ENCODE data around the gene RNF25. TPM values are rescaled to one million over a fixed set of nuclear protein-coding genes. Genes with fewer than 3 reads are reported as not detected.
A peak's percentile ranks its signal among the peaks of the same experiment; 100 is the strongest.

Gene RNF25
- total and polyA plus RNA-seq, 2 of the 4 experiments (the other 2 are of a cell fraction): 56.5 to 78.1 TPM

DNA sequence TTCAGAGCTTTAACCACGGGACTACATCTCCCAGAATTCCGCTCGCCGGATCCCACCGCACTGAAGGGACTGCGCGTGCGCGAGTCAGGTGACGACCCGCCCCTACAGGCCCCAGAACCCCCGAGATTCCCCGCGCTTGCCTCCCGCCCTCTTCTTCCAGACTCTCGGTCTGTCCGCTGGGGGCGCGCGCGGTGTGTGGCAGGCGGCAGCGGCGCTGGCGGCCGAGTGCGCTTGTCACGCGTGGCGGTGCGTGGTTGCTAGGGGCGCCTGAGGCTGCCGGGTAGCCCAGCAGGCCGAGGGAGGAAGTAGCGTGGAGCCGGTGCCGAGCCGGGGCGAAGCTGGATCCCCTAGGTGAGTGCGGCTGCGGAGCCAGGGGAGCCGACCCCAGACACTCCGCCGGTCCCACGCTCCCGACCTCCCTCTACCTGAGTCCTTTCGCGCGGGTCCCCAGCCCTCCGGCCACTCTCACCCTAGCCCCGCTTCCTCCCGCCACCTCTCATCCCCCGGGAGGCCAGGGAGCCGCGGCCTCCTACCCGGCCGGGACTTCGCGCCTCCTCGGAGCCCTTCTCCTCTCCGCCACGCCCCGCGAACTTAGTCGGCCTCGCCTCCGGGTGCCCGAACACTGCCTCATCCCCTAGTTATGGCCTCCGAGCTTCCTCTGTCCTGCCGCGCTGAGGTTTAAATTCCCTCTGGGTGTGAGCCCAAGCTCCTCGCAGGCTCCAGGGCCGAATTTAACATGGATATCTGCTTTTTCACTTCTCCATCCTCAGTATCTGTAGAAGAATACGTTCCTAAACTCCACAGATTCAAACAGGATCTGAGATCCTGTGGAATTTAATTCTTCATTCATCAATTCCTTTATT is 39.1 kb upstream of the RNF25 start, which contains the start of gene TTLL4:
Gene TTLL4 (plus strand): TSS at position 149 of the 863 bp plus-strand sequence. CDS start 26,842 bp downstream, outside the sequence.
- no TSS peak for BruUV-seq (replicated peaks)
- peak within 1 kb of the TSS; percentile 79 for H3K14ac ChIP-seq (replicated peaks; ENCODE audit: low read depth, low read length)
- peak within 1 kb of the TSS; percentile 81 for H3K56ac ChIP-seq (ENCODE audit: extremely low read depth, insufficient read depth, low read length)
- peak within 1 kb of the TSS; percentile 14; the same call in 1 of the 2 replicates for H2BK120ac ChIP-seq (ENCODE audit: low read depth, low read length)
- peak within 1 kb of the TSS; percentile 77 for H3K4ac ChIP-seq (ENCODE audit: low read depth, low read length)
- DNase-seq: peak; percentile 93
- peak within 1 kb of the TSS; percentile 72 for H3K9ac ChIP-seq (ENCODE audit: low read depth, low read length)
- no peaks in the 10 kb centered on the region for H4K20me1 ChIP-seq (ENCODE audit: insufficient read depth, low read length)
- peak within 1 kb of the TSS; percentile 85; the same call in 1 of the 2 replicates for H3K23ac ChIP-seq (ENCODE audit: low read depth, low read length)
- H3K27ac ChIP-seq (ENCODE audit: insufficient read depth, low read length): peak within 1 kb of the TSS; percentile 74
- CTCF ChIA-PET: interaction anchor here (0.5 to 2.0 kb wide), 18 partner anchors 12 to 200 kb away, joined by 3 to 9 read pairs (median 4); partner anchors contain the start of genes RNF25 and STK36
- intact Hi-C loops (cut with micrococcal nuclease): loop anchor here (1.0 to 2.0 kb wide), 2 partner anchors 20 to 136 kb away; no protein-coding TSS in a partner anchor
- peak within 1 kb of the TSS; percentile 34 for H3K18ac ChIP-seq (ENCODE audit: low read depth, low read length)
- peak within 1 kb of the TSS; percentile 67 for H4K5ac ChIP-seq (ENCODE audit: low read depth, low read length)
- no peak within 1 kb of the TSS for H2AK5ac ChIP-seq (ENCODE audit: low read depth, low read length)
- H3K4me3 ChIP-seq (ENCODE audit: insufficient read depth, low read depth, low read length): peak within 1 kb of the TSS; percentile 69
- H2AFZ ChIP-seq (replicated peaks; ENCODE audit: low read length, poor library complexity): peak within 1 kb of the TSS; percentile 92
- H3K4me2 ChIP-seq (ENCODE audit: low read depth, low read length): peak within 1 kb of the TSS; percentile 71
- in situ Hi-C loops (cut with MboI; ENCODE audit: low sequenced_read_pairs): no loop called here
- no peaks in the 10 kb centered on the region for H3K27me3 ChIP-seq (ENCODE audit: control insufficient read depth, insufficient read depth, low read length)
- POLR2A ChIA-PET (ENCODE audit: unreplicated experiment): interaction anchor here (1.2 kb wide), 1 partner anchor 137 kb away, joined by 5 read pairs; no protein-coding TSS in a partner anchor
- H3K9me1 ChIP-seq (ENCODE audit: insufficient read depth, low read length): peaks cover 7% of the 10 kb centered on the region; the same call in 1 of the 2 replicates
- H2AK9ac ChIP-seq (replicated peaks; ENCODE audit: low read depth, low read length, poor library complexity): peak within 1 kb of the TSS; percentile 57
- peak within 1 kb of the TSS; percentile 20; the same call in 1 of the 2 replicates for H4K91ac ChIP-seq (ENCODE audit: insufficient read depth, low read depth, low read length)
- dilution Hi-C loops (cut with HindIII; ENCODE audit: low sequenced_read_pairs, unreplicated experiment): no loop called here
- H3K4me1 ChIP-seq (ENCODE audit: control insufficient read depth, insufficient read depth, low read length): peaks cover 3% of the 10 kb centered on the region
- H4K8ac ChIP-seq (ENCODE audit: low read depth in 2 of 2, low read length in 2 of 2): peak within 1 kb of the TSS; percentile 88 to 97
- no peaks in the 10 kb centered on the region for H3K36me3 ChIP-seq (ENCODE audit: control insufficient read depth, insufficient read depth, low read length)
- 0% methylated on average over 23 of the region's 74 CpGs; no CpG with 5 or more reads in 1 of the 2 experiments for WGBS, 2 experiments (ENCODE audit: extremely low coverage in 2 of 2, insufficient read length in 1 of 2)
- H2BK15ac ChIP-seq (ENCODE audit: low read depth, low read length): 0 out of 3 replicates have a peak within 1 kb of the TSS, but pooled peaks have one; percentile 0
- ATAC-seq (ENCODE audit: low read depth): peak; percentile 98
- peak within 1 kb of the TSS; percentile 64 for H2BK5ac ChIP-seq (ENCODE audit: low read depth, low read length, poor library complexity, severe bottlenecking)
- H3K9me3 ChIP-seq (ENCODE audit: control insufficient read depth, insufficient read depth, low read length): no peaks in the 10 kb centered on the region
- peaks cover 11 to 30% of the 10 kb centered on the region in 2 experiments; a peak in 3 of 4 replicates for H3K79me1 ChIP-seq (ENCODE audit: low read depth in 1 of 2, low read length in 2 of 2)
- H2BK20ac ChIP-seq (ENCODE audit: low read depth, low read length): no peak within 1 kb of the TSS
- TF ChIP-seq POLR2A (IDR thresholded peaks at IDR 0.05; ENCODE audit: low read depth, low read length) (peak; percentile 56), SMC3 (IDR thresholded peaks at IDR 0.05; ENCODE audit: low read depth, low read length) (peak; percentile 38), RCOR1 (IDR thresholded peaks at IDR 0.05; ENCODE audit: insufficient replicate concordance, low read length) (no peak), RFX5 (IDR thresholded peaks at IDR 0.05; ENCODE audit: low read depth, low read length) (0 out of 2 replicates have a peak, but pooled peaks have one; percentile 4), MXI1 (IDR thresholded peaks at IDR 0.05; ENCODE audit: borderline replicate concordance, low read depth, low read length) (peak; percentile 96), BHLHE40 (IDR thresholded peaks at IDR 0.05; ENCODE audit: low read depth, low read length) (peak; percentile 79), MAZ (IDR thresholded peaks at IDR 0.05; ENCODE audit: borderline replicate concordance, low read depth, low read length) (peak; percentile 98), RAD21 (IDR thresholded peaks at IDR 0.05; ENCODE audit: low read length) (peak; percentile 74), CEBPB (IDR thresholded peaks at IDR 0.05; ENCODE audit: low read depth, low read length) (no peak), MAFK (IDR thresholded peaks at IDR 0.05; ENCODE audit: low read depth, low read length) (no peak), CHD1 (IDR thresholded peaks at IDR 0.05; ENCODE audit: low read depth, low read length) (no peak), FOS (IDR thresholded peaks at IDR 0.05; ENCODE audit: low read depth, low read length) (no peak)
- TF ChIP-seq, protein P1, sequence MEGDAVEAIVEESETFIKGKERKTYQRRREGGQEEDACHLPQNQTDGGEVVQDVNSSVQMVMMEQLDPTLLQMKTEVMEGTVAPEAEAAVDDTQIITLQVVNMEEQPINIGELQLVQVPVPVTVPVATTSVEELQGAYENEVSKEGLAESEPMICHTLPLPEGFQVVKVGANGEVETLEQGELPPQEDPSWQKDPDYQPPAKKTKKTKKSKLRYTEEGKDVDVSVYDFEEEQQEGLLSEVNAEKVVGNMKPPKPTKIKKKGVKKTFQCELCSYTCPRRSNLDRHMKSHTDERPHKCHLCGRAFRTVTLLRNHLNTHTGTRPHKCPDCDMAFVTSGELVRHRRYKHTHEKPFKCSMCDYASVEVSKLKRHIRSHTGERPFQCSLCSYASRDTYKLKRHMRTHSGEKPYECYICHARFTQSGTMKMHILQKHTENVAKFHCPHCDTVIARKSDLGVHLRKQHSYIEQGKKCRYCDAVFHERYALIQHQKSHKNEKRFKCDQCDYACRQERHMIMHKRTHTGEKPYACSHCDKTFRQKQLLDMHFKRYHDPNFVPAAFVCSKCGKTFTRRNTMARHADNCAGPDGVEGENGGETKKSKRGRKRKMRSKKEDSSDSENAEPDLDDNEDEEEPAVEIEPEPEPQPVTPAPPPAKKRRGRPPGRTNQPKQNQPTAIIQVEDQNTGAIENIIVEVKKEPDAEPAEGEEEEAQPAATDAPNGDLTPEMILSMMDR (conservative IDR thresholded peaks at IDR 0.05; ENCODE audit: low read depth, low read length): peak; percentile 92
- TF ChIP-seq, protein P2, sequence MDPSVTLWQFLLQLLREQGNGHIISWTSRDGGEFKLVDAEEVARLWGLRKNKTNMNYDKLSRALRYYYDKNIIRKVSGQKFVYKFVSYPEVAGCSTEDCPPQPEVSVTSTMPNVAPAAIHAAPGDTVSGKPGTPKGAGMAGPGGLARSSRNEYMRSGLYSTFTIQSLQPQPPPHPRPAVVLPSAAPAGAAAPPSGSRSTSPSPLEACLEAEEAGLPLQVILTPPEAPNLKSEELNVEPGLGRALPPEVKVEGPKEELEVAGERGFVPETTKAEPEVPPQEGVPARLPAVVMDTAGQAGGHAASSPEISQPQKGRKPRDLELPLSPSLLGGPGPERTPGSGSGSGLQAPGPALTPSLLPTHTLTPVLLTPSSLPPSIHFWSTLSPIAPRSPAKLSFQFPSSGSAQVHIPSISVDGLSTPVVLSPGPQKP (IDR thresholded peaks at IDR 0.05; ENCODE audit: borderline replicate concordance, low read depth, low read length): no peak
